NK-92 (cell line): ENCODE measurements around the gene GRPR.

Experiments used
- DNase-seq: peaks from one replicate; lab custom pipeline; 2025; ENCODE audit not compliant: unreplicated experiment; lab: John Stamatoyannopoulos, UW

GRPR gene

GRCh38 chrX:16123222-16123786 lies at the start of gene GRPR:
GRPR (plus strand) TSS chrX:16123565; CDS start chrX:16123954, 389 bp downstream.
- no peak for DNase-seq

- no peak for DNase-seq
These were observed 48.3 kb upstream of the GRPR start for GRCh38 chrX:16075087-16075486.

GRCh38 chrX:16076834-16077233 lies 46.5 kb upstream of the GRPR start:
- DNase-seq: no peak

- DNase-seq: no peak
These were observed 45.6 kb upstream of the GRPR start for GRCh38 chrX:16077811-16078210.

GRCh38 chrX:16081357-16081756 lies 42.0 kb upstream of the GRPR start:
- no peak for DNase-seq

- DNase-seq: no peak
These were observed 40.8 kb upstream of the GRPR start for GRCh38 chrX:16082470-16083085.

GRCh38 chrX:16087076-16087475 lies 36.3 kb upstream of the GRPR start:
- no peak for DNase-seq

- DNase-seq: no peak
These were observed 34.3 kb upstream of the GRPR start for GRCh38 chrX:16089086-16089485.

- DNase-seq: no peak
These were observed 27.2 kb upstream of the GRPR start for GRCh38 chrX:16096141-16096540.

- no peak for DNase-seq
These were observed 22.7 kb upstream of the GRPR start for GRCh38 chrX:16100673-16101072.

- no peak for DNase-seq
These were observed 21.8 kb upstream of the GRPR start for GRCh38 chrX:16101581-16101980.

GRCh38 chrX:16103625-16104024 lies 19.7 kb upstream of the GRPR start:
- DNase-seq: no peak

- no peak for DNase-seq
These were observed 10.9 kb upstream of the GRPR start for GRCh38 chrX:16112428-16112827.

GRCh38 chrX:16113978-16114565 lies 9.3 kb upstream of the GRPR start:
- no peak for DNase-seq

- DNase-seq: no peak
These were observed 8.8 kb upstream of the GRPR start for GRCh38 chrX:16114611-16115010.

- no peak for DNase-seq
These were observed 3.8 kb upstream of the GRPR start for GRCh38 chrX:16119353-16120220.

GRCh38 chrX:16120431-16120830 lies 2.9 kb upstream of the GRPR start:
- no peak for DNase-seq

GRCh38 chrX:16124201-16124600 lies 836 bp downstream of the GRPR start:
- no peak for DNase-seq

GRCh38 chrX:16125520-16126149 lies 2.3 kb downstream of the GRPR start:
- no peak for DNase-seq

- DNase-seq: no peak
These were observed 7.3 kb downstream of the GRPR start for GRCh38 chrX:16130707-16131106.

- DNase-seq: no peak
These were observed 11.6 kb downstream of the GRPR start for GRCh38 chrX:16134936-16135335.
